HG03066 (cell line): ENCODE measurements around the gene POC5.
"Not testable (repeated sequence)": the region's sequence is repeated elsewhere in the genome, so short reads cannot be mapped to it uniquely, and the experiment has no call there.

Experiments
- ATAC-seq: cut with Tn5 transposase; IDR thresholded peaks from one replicate; pipeline ENCODE4 v1.9.1; 2021; ENCODE audit warnings: low read depth; ENCODE audit not compliant: unreplicated experiment

The POC5 gene

DNA sequence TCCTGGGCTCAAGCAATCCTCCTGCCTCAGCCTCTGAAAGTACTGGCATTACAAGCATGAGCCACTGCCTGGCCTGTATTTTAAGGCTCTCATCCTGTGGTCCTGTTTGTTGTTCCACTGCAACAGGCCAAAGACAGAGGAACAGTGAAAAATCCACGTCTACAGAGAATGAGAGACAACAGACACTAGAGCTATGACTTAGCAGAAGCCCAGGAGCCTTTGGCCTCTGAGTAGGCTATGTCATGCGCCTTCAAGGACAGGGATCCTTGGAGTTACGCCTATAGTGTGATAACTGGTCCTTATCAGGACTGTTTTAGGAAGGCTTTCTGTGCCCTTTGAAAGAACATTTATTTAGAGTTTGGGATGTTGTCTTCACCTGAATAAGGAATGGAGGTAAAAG lies 10.5 kb downstream of the POC5 start:
- no peak for ATAC-seq

DNA sequence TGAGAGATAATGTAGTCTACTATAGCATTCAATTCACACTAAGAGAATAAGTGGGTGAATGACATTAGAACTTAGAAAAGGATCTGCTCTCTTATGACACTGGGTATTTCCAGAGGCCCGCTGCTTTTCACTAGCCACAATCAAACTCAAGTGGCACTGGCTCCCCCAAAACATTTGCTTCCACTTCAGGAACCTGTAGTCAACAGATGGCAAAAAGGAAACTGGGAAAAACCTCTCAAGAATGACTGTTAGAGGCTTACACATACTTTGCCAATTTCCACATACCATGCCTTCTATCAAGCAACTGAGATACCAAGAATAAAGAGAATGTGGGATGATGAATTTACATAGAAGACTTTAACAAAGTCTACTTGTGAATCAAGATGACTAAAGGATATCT lies 11.2 kb downstream of the POC5 start:
- ATAC-seq = no peak

DNA sequence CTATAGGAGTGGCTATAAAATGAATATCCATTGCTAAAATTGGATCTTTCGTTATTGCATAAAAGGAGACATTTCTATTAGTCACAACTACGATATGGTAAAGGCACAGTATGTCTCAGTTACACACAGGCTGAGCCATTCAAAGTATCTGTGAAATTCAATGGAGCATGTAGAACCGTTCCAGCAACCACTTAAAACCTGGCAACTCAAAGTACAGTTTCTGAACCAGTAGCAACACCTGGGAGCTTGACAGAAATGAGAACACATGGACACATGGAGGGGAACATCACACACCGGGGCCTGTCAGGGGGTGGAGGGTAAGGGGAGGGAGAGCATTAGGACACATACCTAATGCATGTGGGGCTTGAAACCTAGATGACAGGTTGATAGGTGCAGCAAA lies 15.4 kb downstream of the POC5 start:
- ATAC-seq = no peak

DNA sequence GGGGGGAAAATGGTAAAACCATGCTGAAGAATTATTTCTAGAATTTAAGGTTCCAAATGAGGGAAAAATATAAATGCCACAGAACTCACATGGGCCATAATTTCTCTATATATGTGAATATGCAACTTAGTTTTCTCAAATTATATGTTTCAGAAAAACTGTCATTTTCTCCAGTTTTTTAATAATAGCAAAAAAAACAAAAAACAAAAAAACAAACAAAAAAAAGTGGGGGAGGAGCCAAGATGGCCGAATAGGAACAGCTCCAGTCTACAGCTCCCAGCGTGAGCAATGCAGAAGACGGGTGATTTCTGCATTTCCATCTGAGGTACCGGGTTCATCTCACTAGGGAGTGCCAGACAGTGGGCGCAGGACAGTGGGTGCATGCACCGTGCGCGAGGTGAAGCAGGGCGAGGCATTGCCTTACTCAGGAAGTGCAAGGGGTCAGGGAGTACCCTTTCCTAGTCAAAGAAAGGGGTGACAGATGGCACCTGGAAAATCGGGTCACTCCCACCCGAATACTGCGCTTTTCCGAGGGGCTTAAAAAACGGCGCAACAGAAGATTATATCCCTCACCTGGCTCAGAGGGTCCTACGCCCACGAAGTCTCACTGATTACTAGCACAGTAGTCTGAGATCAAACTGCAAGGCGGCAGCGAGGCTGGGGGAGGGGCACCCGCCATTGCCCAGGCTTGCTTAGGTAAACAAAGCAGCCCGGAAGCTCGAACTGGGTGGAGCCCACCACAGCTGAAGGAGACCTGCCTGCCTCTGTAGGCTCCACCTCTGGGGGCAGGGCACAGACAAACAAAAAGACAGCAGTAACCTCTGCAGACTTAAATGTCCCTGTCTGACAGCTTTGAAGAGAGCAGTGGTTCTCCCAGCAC lies 21.5 kb downstream of the POC5 start:
- not testable (repeated sequence) for ATAC-seq

DNA sequence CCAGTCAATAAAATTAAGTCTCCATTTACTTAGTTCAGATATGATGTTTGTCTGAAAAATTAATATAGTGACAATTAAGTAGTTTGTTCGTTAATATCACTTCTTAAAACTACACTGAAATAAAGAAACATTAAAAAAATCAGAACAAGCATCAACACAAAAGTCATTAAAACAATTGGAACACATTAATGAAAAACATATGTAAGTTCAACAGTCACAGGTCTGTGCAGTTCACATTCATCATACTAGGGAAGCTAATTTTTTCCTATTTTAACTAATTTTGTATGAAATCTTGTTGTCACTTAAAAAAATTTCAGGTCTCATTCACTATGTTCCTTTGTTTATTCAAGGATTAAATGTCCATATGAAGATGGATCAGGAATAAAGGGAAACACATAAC lies 22.5 kb downstream of the POC5 start:
- ATAC-seq = no peak

DNA sequence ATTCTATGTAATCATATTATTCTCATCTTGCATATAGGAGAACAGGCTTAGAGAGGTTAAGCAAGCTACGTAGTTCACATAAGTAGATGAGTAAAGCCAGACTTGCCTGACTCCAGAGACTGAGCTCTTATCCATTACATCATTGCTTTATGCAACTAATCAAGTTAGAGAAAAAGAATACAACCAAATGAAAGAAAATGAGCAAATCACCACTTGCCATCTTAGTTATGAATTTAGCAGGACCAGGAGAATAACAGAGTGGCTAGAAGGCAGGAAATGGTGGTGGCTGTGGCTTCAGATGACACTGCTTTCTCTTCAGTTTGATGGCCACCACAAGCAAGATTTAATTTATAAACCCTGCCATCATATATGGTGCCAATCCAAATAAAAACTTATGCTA lies 26.6 kb downstream of the POC5 start:
- ATAC-seq = no peak

DNA sequence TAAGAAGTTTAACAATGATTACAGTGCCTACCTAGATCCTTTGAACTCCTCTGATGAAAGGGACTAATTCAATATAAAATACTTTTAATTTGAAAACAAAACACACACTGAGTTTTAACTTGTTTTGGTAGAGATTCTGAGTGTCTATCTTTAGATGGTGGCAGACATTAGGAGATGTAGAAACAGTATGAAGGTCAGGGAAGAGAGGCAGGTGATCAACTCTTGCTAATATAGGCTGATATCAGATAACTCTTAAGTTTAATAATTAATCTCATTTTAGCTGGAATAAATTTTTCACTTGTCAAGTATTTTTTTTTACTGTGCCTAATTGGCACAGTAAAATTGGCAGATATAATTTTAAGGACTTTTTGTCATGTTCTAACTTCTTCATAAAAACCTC lies 30.8 kb downstream of the POC5 start:
- no peak for ATAC-seq

DNA sequence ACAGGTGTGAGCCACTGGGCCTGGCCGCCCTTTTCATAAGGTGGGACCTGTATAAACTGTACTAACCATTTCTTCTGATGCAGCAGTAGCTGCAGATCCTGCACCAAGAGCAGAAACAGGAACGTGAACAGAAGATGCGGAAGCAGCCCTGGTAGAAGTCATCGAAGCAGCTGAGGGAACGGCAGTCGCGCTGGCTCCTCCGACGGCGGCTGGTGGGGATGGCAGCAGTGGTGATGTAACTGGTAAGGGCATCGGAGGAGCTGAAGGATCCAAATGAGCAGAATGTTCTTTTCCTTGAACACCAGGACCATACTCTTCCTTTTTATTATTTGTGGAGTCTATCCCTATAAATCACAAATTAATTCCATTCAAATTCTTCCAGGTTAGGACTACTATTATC lies 32.1 kb downstream of the POC5 start:
- no peak for ATAC-seq

DNA sequence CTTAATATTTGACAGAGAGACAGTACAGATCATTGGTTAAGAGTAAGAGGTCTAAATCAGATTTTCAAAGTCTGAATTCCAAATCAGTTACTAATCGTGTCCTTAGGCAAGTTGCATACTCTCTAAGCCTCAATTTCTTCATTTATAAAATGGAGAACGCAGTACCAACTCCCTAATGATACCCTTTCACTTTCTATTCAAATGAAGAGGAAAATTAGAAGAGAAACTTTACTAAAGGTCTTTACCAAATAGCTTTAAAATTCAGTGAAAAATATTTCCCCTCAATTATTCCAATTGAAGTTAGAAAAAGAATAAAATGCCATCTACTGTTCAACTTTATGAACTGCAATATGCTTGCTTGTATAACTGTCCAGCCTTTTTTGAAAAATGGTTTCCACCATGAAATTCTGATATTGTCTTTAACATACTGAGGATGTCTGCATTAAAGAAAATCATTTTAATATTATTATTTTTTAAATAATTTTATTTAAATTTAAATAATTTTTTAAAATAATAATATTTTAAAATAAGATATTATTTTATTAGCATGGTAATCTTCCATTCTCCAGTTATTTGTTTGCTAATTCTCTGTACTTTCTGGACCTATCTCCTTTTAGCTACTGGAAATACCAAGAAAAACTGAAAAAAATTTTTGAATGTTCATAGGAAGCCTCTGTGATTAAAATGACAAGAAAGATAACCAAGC lies 36.0 kb downstream of the POC5 start:
- no peak for ATAC-seq

DNA sequence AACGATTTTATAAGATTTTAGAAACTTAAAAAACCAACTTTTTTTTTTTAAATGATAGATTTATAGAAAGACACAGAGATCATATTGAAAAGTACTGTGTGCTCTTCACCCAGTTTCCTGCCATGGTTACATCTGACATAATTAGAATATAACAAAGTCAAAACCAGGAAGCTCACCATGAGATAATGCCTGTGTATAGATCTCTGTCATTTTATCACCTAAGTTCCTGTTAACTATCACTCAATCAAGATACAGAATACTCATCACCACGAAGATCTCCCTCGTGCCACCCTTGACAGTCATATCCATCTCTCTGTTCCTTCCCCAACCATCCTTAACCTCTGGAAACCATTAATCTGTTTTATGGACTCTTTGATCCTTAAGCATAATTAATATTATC lies 39.1 kb downstream of the POC5 start:
- no peak for ATAC-seq

DNA sequence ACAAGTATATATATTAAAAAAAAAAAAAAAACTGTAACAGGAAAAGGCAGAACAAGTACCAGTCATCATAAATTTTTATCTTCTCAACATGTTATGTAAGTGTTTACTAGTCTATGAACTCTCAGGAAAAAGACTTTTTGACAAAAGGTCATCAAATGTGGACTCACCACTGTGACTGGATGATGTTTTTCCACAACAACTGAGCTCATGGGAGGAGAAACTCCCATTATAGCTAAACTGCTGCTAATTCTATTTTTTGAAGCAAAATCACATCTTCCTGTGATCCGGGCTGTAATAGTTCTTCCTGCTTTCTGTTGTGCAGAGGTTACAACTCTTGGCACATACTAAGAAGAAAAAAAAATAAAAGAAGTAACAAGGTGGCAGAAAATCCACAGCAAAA lies 39.6 kb downstream of the POC5 start:
- ATAC-seq = no peak

DNA sequence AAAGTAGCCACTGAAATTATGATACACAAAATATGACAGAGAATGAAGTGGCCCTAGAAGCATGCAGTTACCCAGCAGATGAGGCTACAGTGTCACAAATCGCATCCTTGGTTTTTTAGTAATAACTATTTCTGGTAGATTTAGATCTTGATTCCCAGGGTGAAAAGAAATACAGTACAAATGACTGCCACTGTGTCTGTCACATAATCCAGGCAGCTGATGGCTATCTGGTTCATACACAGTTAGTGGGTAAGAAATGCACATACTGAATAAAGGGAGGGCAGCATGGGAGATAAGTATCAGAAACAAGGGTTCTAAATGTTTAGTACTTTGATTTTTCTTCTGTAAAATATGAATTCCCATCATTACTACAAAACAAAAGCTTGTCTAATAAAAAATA lies 41.5 kb downstream of the POC5 start:
- ATAC-seq = no peak

DNA sequence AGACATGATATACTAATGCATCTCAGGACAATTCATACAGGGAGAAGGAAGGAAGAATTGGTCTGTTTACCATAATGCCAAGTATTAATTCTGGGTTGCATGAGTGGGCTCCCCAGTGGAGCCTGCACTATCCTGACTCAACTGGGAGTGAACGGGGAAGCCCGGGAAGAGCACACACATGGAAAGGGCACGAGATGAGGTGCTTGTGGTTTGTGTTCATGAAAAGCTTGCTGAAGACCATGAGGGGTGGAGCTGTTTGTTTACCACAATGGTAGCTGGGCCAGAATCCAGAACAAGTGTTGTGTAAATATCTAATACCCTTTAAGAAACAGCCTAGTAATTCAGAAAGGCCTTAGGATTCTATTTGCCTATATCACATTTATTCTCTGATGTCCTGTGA lies 44.6 kb downstream of the POC5 start:
- ATAC-seq = no peak

DNA sequence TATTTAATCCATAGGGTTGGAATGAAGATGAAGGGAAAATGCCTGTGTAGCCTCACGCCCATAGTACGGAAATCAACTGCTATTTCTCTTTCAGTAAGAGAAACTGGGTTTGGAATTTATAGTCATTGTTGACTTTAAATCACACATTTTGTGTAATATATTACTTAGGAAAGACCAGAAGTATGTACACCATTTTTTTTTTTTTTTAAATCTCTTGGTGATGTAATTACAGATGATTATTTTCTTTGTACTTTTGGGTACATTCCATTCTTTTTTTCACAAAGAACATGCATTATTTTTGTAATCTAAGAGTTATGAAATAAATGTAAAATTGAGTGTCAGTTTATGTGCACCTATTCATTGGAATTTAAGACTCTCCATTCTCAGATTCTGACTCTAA lies 45.7 kb downstream of the POC5 start:
- no peak for ATAC-seq

DNA sequence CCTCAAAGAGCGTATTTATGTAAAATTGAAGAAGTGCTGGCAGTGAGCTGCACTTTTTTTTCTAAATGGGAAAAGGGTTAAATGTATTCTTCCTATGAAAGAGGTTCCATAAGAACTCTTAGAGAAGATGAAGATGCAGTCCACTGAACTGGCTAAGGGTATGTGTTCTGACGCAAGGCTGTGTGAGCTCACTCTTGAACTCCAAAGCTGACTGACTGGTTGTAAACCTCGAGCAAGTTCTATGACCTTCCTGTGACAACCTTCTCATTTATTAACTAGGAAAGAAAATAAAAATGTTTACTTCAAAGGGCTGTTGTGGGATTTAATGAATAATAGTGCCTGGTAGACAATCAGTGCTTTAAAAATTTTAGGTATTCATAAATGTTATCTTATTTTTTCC lies 46.7 kb downstream of the POC5 start:
- no peak for ATAC-seq

DNA sequence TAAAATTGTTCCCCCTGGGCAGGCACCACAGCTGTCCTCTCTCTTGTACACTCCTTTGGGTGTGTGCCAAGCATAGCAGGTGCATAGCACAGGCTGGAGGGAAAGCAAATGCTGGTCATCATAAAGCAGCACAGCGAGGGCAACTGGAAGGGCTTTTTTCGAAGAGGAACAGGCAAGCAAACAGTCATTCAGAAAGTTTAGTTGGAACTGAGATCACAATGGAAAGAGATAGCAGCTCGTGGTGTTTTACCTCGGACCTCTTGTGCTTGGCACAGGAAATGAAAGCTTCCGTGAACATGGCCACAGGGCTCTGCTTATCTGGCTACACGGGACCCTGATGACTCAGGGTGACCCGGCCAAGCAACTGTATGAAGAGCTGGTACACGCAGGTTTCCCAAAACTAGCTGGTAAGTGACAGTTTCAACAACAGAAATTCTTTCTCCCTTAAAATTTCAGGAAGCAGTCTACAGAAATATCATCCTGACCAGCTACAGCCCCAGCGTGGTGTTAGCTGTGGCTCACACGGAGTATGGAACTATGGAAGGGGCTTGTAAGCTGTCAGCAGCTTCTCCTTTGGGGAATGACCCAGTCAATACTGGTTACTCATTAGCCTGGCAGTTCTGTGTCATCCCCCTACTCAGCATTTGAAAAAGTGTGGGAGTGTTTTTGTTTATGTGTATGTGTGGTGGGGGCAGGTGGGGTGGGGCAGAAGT lies 48.1 kb downstream of the POC5 start:
- peak; percentile 86 for ATAC-seq

DNA sequence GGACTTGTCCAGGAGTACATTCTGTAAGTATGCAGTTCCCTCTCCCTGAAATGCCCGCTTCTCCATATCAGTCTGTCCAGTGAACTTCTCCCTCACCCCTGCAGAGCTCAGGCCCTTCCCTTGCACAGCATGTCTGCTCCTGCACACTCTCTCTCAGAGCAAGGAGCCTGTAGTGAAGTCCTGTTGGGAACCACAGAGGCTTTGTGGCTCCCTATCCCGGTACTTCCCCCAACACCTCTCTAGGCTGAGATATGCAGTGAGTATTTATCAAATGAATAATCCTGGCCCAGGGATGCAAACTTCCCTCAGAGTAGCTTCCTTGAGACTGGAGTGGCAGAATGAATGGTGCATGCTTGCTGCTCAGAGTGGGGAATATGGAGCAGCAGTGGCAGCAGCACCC lies 48.8 kb downstream of the POC5 start:
- peak; percentile 13 for ATAC-seq

DNA sequence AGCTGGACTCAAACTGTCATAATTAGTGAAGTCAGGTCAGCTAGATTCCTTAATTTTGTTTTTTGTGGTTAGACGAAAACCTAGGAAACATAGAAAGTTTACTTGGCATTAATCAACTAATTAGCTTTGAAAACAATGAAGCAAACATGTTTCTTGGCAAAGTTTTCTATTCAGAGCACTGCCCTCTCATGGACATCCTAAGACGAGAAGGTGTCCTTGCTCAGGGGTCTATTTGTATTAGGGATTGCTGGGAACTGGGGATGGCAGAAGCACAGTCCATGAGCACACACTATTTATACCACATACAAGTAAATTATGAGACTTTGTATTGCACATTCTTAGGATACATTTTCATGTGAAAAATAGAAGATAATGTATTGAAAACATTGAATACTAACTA lies 49.7 kb downstream of the POC5 start:
- ATAC-seq = no peak

DNA sequence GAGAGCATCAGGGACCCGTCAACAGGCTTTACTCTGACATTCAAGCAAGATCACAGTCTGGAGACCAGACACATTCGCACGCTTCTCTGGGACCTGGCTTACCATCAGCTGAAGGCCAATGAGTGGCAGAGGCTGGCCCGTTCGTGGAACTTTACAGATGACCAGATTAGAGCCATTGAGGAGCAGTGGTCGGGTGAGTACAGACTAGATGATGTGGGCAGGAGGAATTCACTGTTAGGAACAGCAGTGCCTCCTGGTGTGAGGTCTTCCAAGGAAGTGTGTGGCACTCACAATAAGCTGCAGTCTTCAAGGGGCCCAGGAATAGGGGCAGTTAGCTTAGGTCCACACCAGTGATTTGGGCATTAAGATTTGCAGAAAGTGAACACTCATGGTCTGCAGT lies 50.4 kb downstream of the POC5 start:
- no peak for ATAC-seq

DNA sequence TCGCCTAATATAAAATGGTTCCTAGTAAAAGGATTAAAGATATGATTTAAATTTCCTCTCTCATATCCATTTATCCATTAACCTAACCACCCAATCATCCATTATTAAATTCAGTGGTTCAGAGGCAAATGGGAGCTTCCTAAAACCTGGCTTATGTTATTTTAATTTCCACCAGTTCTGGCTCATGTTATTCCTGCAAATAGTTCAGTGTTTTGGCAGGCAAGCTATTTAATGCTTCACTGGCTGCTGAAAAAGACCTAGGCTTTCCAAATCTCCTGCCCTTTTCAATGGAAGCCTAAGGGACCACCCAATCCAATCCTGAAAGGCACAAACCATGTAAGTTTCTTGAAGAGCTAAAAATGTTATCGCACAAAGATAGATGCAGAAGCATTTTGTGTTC lies 52.3 kb downstream of the POC5 start:
- no peak for ATAC-seq

DNA sequence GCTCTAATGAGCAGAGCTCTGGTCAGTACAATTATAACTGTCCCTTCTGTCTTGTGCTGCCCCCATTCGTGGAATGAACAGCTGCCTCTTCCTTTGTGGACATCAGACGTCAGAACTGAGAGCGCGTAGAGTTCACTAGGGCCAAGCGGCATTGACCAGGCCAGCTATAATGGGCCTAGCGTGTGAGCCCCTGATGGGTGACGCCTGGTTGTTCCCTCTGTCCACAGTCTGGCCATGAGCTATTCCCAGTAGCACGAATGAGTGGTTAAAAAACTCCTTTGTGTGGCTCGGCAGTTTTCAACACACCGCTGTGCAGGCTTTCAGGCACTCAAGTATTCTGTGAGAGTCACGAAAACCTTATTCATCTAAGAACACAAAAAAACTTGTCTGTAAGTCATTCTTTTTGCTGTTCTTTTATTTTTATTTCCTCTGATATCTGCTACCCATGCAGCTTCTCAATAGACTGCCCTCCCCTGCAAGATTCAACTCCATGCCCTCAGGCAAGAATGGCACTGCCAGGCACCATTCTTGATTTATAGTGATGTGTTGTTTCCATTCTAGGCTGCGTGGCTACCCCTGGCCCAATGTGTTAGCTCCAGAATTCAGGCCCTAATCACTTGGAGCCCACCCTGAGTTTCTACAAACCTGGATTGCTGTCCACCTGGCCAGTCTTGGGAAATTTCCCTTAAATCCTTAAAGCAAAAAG lies 53.5 kb downstream of the POC5 start:
- ATAC-seq = no peak
